AG04450 (cell line): ENCODE measurements around the gene AFF3. TPM values are rescaled to one million over a fixed set of nuclear protein-coding genes. Genes with fewer than 3 reads are reported as not detected.
A peak's percentile ranks its signal among the peaks of the same experiment; 100 is the strongest.

Source experiments
- CTCF ChIA-PET: fragments of 300-600, 350-600 bp; formaldehyde crosslinking; extraction: SDS; loops from one replicate; lab custom pipeline; 2022; ENCODE audit warnings: antibody characterized with exemption, inconsistent platforms; lab: Charles Lee
- POLR2A ChIA-PET: fragments of 350-600 bp; formaldehyde crosslinking; extraction: SDS; loops from one replicate; lab custom pipeline; 2021; ENCODE audit warnings: antibody characterized with exemption, inconsistent platforms; lab: Yijun Ruan, JAX
- DNase-seq: peaks from one replicate; pipeline ENCODE4 v3.0.0-alpha.2; 2011; ENCODE audit warnings: low read depth, low spot score
- H3K27ac ChIP-seq: one replicate; pipeline ENCODE4 v1.5.1; 2012; ENCODE audit warnings: low read depth, low read length, control low read depth
- H3K27me3 ChIP-seq: one replicate; pipeline ENCODE4 v1.6.0; 2012; ENCODE audit warnings: low read length; ENCODE audit not compliant: control insufficient read depth, insufficient read depth
- H3K4me3 ChIP-seq: 2 replicates; pipeline ENCODE4 v1.5.1; 2011; ENCODE audit warnings: mild to moderate bottlenecking, low read depth, low read length, control low read depth
- H3K9me3 ChIP-seq: 2 replicates; pipeline ENCODE4 v1.5.1; 2012; ENCODE audit warnings: low read length; ENCODE audit not compliant: control insufficient read depth, insufficient read depth
- polyA plus RNA-seq: library from polyadenylated mRNA; depleted of rRNA; stranded (reverse); fragments of >200 nt; gene quantifications from 2 replicates; pipeline ENCODE4 v1.2.3, GENCODE V29; 2011
- TF ChIP-seq, protein P1 (sequence below): IDR thresholded peaks from 2 replicates; pipeline ENCODE4 v1.5.1; 2011; ENCODE audit warnings: low read depth, low read length, control low read depth, inconsistent platforms

AFF3 gene
- polyA plus RNA-seq, 1 experiment = 17.9 TPM

DNA sequence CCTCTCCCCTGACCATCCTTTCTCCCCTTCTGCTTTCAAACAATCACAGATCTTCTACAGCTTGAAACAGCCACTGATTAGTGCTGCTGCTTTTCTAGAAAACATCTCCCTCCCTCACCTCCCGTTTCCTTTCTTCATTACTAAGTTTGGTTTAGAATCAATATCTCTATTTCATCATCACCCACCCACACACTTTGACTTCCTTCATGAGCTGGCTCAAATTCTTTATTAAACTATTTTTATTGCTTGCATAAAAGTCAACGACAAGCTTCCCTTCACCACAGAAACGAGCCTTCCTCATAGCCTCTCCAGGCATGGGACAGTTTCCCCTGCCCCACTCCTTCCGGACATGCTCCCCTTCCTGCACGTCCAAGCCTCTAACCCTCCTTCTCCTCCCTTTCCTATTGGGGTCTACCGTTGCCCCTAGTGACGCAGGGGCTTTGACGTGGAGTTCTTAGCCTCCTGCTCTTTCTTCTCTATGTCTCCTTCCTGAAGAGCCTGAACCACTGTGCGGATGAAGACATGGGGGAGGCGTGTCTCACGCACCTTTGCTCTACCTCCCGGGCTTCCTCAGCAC lies 172.0 kb downstream of the AFF3 start:
- ChIA-PET CTCF (no interaction called here), POLR2A (no interaction called here)
- Histone ChIP-seq H3K4me3 (no peak overlapping the region), H3K27ac (no peak overlapping the region), H3K27me3 (no peaks in the 10 kb centered on the region), H3K9me3 (no peaks in the 10 kb centered on the region)
- no peak for DNase-seq
- TF ChIP-seq, protein P1, sequence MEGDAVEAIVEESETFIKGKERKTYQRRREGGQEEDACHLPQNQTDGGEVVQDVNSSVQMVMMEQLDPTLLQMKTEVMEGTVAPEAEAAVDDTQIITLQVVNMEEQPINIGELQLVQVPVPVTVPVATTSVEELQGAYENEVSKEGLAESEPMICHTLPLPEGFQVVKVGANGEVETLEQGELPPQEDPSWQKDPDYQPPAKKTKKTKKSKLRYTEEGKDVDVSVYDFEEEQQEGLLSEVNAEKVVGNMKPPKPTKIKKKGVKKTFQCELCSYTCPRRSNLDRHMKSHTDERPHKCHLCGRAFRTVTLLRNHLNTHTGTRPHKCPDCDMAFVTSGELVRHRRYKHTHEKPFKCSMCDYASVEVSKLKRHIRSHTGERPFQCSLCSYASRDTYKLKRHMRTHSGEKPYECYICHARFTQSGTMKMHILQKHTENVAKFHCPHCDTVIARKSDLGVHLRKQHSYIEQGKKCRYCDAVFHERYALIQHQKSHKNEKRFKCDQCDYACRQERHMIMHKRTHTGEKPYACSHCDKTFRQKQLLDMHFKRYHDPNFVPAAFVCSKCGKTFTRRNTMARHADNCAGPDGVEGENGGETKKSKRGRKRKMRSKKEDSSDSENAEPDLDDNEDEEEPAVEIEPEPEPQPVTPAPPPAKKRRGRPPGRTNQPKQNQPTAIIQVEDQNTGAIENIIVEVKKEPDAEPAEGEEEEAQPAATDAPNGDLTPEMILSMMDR = no peak

DNA sequence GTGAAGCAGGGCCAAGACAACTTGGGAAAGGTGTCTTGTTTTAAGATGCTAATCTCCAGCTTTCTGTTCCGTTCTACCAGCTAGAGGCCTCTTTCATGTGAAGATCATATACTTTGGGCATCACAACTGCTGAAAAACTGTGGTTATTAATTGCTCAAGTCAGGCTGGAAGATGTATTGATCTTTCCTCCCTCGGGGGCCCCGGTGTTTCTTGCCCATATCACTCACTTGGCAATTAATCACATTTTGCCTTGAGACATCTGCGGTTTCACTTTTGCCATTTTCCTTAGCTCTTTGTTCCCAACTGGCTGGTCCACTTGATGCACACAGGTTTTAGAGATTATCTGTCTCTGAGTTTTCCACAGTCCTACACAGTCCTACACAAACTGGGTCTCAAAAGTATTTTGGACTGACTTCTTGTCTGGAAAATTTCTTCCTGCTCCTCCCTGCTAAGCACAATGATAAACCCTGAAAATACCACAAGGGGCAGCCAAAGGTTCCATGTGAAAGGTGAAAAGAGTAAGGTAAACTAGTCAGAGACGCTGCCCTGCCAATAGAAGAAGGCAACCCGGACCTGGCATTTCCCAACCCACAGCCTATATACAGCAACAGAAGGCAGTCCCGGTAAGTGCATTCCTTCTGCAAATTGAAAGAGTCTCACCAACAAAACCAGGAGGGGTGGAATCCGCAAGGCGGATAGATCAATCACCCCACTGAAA lies 181.0 kb downstream of the AFF3 start:
- TF ChIP-seq, protein P1 = no peak

DNA sequence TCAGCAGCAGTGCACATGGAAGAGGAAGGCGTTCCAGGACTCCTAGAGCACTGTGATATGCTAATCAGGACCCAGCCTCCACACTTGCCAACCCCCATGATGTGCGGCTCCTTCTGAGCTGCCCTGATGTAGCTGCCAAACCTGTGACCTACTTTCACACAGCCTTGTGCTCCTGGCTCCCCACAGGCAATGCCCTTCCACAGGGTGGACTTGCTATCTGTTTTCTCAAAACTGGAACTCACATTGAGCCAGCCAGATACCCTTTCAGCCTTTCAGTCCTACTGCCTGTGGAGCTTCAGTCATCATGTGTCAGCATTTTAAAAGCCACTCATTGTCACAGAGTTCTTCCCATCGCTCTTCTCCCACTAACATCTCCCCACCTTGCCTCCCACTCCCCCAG lies 181.6 kb downstream of the AFF3 start:
- Histone ChIP-seq H3K27me3 (no peaks in the 10 kb centered on the region), H3K27ac (peak overlapping the region; percentile 49), H3K9me3 (no peaks in the 10 kb centered on the region), H3K4me3 (no peak overlapping the region)
- no peak for DNase-seq
- ChIA-PET POLR2A (no interaction called here), CTCF (no interaction called here)
- TF ChIP-seq, protein P1 = no peak

More for the DNA sequence above, 181.0 kb downstream of the AFF3 start:
- Histone ChIP-seq H3K27ac (no peak overlapping the region), H3K9me3 (no peaks in the 10 kb centered on the region), H3K4me3 (no peak overlapping the region), H3K27me3 (no peaks in the 10 kb centered on the region)
- CTCF ChIA-PET = no interaction called here
- POLR2A ChIA-PET = no interaction called here
- no peak for DNase-seq

DNA sequence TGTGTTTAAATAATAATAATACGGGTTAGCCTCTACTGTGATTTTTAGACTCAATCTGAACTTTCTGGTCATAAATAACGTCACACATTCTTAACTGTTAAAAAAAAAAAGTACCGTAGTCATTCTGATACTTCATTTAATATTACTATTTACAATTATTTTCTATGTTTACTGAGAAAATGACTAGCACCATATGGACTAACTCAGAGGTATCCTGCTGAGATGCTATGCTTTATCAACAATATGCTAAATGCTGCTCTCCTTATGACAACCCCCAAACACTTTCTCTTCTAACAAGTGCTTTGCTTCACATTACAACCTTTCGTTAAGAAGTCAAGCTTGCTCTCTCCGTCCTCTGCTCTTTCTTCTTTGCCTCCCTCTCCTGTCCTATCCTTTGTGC lies 182.1 kb downstream of the AFF3 start:
- Histone ChIP-seq H3K9me3 (no peaks in the 10 kb centered on the region), H3K27me3 (no peaks in the 10 kb centered on the region), H3K4me3 (no peak overlapping the region), H3K27ac (peak overlapping the region; percentile 49)
- TF ChIP-seq, protein P1 = no peak
- POLR2A ChIA-PET = no interaction called here
- CTCF ChIA-PET = no interaction called here
- no peak for DNase-seq

DNA sequence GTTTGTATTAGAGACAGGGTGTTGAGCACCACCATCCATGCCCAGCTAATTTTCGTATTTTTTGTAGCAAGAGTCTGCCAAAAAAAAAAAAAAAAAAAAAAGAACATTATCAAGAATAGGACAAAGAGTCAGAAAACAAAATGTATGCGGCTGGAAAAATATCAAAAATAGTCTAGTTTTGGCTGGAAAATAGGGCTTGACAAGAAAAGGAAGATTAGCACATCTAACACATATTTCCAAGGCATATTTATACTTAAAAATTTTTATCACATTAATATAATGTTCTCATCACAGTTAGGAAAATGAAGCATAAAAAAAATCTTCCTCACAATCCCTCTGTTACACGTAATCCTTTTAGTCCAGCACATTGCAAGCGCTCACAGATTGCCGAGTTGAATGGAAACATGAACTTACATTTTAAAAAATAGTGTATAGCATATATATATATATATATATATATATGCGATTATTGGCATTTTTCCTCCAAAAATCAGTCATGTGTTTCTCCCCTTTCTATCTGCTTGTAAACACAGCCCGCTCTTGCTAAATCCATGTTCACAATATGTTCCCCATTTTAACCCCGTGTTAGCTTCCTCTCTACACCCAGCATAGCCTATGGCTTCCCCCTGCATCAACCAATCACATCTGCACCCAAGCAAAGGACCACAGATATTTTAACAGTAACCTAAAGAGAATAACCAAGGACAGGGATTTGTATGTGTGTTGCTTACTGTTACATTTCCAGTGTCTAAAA lies 183.0 kb downstream of the AFF3 start:
- ChIA-PET POLR2A (no interaction called here), CTCF (interaction anchor here (1.0 kb wide), 1 partner anchor 400 kb away, joined by 3 read pairs; no protein-coding TSS in a partner anchor)
- no peaks in the 10 kb centered on the region for H3K9me3 ChIP-seq
- no peak for DNase-seq
- no peak overlapping the region for H3K4me3 ChIP-seq
- H3K27me3 ChIP-seq = no peaks in the 10 kb centered on the region
- no peak overlapping the region for H3K27ac ChIP-seq
- TF ChIP-seq, protein P1 = no peak
